Suprapubic skin (tissue), 4 donors: ENCODE measurements around the gene GABRR3.

Source experiments
- CTCF ChIP-seq, 2 donors: fragments of 200-600 bp in 1 of 2; fragments of 450-650 bp in 1 of 2; sonication (generic) in 1 of 2; IDR thresholded peaks; one replicate each; pipeline ENCODE4 v1.5.1; 2016 to 2019; ENCODE audit warnings: antibody characterized with exemption in 2 of 2, mild to moderate bottlenecking in 1 of 2, moderate library complexity in 1 of 2
- EP300 ChIP-seq: sonication (generic); formaldehyde crosslinking; IDR thresholded peaks from one replicate; pipeline ENCODE4 v1.6.1; 2017; ENCODE audit warnings: antibody characterized with exemption
- POLR2A ChIP-seq, 2 donors: fragments of 450-650 bp; IDR thresholded peaks; one replicate each; pipeline ENCODE4 v1.6.1; 2017; ENCODE audit warnings: antibody characterized with exemption in 2 of 2, mild to moderate bottlenecking in 2 of 2, moderate library complexity in 2 of 2
- POLR2AphosphoS5 ChIP-seq, 3 donors: sonication (generic); formaldehyde crosslinking; IDR thresholded peaks; one replicate each; pipeline ENCODE4 v1.6.1; 2017; ENCODE audit warnings: antibody characterized with exemption in 3 of 3

- TF ChIP-seq CTCF (IDR thresholded peaks at IDR 0.05): no peak
- TF ChIP-seq POLR2A (IDR thresholded peaks at IDR 0.05): no peak
- TF ChIP-seq EP300: no peak
- no peak for TF ChIP-seq POLR2AphosphoS5 (IDR thresholded peaks at IDR 0.05)
Measured at GRCh38 chr3:98068824-98069223, 33.7 kb upstream of the GABRR3 start.
